ENCODE data around the gene MAP4K2.

- TF ChIP-seq CTCF (conservative IDR thresholded peaks at IDR 0.05; ENCODE audit: low read depth, low read length) = no peak
- no peak for TF ChIP-seq EZH2 (IDR thresholded peaks at IDR 0.05; ENCODE audit: borderline replicate concordance, low read depth, low read length, poor library complexity, severe bottlenecking)
These were observed 51.4 kb downstream of the MAP4K2 start for GRCh38 chr11:64751580-64751979.
